NCI-H2227 treated with DMSO at 0.1 percent for 48 hours (cell line): ENCODE results near the gene APOO.
"Not testable (repeated sequence)": the region's sequence is repeated elsewhere in the genome, so short reads cannot be mapped to it uniquely, and the experiment has no call there.

ENCODE experiments used
- DNase-seq: peaks from one replicate; lab custom pipeline; 2025; lab: John Stamatoyannopoulos, UW

The APOO gene

GRCh38 chrX:23859238-23859637 is 48.5 kb downstream of the APOO start:
- DNase-seq: not testable (repeated sequence)

GRCh38 chrX:23857935-23858334 is 49.8 kb downstream of the APOO start:
- no peak for DNase-seq

- no peak for DNase-seq
Observed at GRCh38 chrX:23857363-23857762, 50.4 kb downstream of the APOO start.

DNA sequence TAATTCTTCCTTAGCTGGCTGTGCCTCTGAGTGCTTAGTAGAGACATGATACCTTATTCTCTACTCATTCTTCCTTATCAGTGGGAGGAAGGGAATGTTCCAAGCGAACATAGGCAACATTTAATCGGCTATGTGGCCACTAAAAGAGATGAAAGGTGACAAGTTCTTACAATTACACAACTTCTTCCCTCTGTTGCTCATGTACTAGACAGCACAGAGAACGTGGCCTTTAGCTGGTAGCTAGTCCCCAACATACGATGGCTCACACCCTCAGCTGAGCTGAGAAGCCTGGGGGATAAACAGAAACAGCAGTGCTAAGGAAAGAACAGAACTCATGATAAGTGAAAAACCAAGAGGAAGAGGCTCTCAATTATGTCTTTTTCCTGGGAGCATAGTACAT is 52.2 kb downstream of the APOO start:
- DNase-seq: no peak

GRCh38 chrX:23854945-23855344 is 52.8 kb downstream of the APOO start:
- no peak for DNase-seq

- DNase-seq: no peak
Observed at GRCh38 chrX:23854122-23854521, 53.6 kb downstream of the APOO start.

DNA sequence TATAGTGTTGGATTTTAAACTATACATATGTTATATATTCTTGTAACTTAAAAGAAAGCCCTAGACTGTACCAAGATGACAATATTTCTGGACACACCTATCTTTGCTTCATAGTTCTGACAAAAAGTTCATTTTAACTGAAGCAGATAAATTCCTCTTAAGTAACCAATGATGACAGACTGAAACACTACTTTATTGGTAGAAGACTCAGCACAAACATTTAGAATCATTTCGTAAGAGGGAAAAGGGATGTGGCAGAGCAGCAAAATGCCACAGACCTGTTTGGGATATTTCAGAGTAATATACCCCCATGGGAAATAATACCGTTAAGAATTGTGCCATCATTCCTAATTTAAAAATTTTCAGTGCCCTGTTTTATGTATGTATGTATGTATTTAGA is 56.2 kb downstream of the APOO start:
- no peak for DNase-seq

DNA sequence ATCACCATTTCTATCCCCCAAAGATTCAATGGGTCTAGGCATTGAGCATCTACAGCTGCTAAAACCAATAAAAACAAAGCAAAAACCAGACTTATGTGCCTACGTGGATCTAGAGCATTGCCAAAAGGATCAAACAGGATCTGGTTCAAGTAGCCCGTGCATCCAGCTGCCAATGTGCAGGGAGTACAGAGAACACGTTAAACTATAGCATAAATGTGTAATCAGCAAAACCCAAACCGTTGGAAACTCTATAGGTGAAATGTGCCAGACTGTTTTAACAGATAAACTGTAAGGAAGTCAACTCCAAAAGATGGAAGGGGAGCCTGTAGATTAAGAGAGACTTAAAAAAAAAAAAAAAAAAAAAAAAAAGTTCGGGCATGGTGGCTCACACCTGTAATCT is 58.5 kb downstream of the APOO start:
- DNase-seq: no peak

- no peak for DNase-seq
Observed at GRCh38 chrX:23845351-23845817, 62.4 kb downstream of the APOO start.

DNA sequence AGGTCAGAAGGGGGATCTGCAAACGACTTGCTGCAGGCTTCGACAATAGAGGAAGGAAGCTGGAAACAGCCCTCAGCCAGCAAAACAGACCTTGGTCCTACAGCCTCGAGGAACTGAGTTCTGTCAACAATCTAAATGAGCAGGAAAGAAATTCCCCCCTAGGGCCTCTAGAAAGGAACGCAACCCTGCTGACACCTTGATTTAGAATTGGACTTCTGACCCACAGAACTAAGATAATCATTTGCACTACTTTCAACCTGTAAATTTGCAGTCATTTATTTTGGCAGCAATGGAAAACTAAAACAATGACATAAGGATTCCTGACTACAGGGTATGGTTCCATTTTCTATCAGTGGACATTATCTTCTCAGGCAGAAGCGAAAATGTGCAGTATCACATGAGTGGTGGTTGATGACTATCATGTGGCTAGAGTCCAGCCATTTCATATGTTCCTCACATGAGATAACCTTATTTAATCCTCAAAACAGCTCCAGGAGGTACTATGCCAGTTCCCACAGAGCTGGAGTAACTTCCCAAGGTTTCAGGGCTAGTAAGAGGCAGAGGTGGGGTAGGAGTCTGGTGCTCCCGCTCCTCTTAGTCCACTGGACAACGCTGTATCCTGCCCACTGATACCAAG is 63.1 kb downstream of the APOO start:
- DNase-seq: no peak

- DNase-seq: no peak
Observed at GRCh38 chrX:23841847-23842522, 65.8 kb downstream of the APOO start.

DNA sequence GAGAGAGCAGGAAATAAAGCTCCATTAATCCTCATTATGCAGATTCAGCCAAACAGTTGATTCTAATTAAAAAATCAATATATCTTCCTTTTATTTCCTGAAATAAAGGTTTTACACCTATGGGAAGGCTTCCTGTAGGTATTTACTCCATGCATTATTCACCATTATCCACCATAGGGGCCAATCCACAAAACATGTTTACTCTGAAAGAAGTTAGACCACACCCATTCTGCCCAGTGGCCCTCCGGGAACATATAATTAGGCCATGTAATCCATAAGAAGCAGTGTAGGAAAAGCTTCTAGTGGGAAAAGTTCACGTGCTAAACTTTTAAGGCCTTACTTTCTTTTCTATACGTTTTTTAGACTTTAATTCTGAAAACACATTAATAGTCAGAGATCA is 67.1 kb downstream of the APOO start:
- peak; percentile 64 for DNase-seq

- no peak for DNase-seq
Observed at GRCh38 chrX:23838953-23839352, 68.8 kb downstream of the APOO start.

- no peak for DNase-seq
Observed at GRCh38 chrX:23832721-23833120, 75.0 kb downstream of the APOO start.

- no peak for DNase-seq
Observed at GRCh38 chrX:23828881-23829280, 78.9 kb downstream of the APOO start.

DNA sequence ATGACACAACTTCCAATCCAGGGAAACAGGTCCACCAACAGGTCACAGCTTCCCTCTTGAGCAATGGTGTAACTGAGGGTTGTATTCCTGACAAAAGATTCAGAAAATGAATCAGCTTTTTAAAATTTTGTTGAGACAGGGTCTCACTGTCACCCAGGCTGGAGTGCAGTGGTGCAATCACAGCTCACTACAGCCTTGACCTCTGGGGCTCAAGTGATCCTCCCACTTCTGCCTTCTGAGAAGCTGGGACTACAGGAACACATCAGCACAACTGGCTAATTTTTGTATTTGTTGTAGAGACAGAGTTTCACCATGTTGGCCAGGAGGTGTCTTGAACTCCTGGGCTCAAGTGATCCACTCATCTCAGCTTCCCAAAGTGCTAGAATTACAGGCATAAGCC is 81.1 kb downstream of the APOO start:
- DNase-seq: no peak

DNA sequence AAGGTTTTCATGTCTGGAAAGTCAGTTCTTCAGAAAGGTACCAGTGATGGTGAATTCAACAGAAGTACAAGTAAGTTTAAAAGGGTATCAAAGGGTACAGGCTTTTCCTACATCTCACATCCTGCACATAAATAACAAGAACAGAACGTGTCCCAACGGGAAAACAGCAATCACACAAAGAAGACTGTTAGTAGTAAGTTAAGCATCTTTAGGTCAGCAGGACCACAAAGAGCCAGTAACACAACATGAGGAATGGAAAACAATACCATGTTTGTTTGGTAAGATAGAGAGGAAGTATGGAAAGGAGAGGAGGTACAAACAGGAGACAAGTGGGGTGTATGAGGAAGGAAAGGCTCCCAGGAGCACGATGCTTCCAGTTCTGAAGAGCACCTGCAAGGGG is 81.5 kb downstream of the APOO start:
- no peak for DNase-seq

DNA sequence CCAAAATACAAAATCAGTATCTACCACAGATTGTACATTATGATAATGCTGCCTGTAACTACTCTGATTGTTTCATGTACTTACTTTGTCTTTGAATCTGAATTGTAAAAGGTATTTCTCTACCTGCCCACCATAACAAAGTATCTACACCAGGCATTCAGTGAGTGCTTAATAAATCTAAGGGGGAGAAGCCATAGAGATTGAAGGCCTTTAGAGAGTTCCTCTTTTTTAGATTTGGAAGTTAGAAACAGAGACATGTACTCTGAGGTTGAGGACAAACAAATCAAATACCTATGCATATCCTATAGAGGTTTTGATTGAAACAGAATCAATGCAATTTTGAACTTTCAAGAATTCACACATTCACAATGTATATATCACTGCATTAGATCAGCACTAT is 82.1 kb downstream of the APOO start:
- no peak for DNase-seq

- no peak for DNase-seq
Observed at GRCh38 chrX:23822841-23823240, 84.9 kb downstream of the APOO start.

GRCh38 chrX:23822397-23822796 is 85.3 kb downstream of the APOO start:
- DNase-seq: no peak

DNA sequence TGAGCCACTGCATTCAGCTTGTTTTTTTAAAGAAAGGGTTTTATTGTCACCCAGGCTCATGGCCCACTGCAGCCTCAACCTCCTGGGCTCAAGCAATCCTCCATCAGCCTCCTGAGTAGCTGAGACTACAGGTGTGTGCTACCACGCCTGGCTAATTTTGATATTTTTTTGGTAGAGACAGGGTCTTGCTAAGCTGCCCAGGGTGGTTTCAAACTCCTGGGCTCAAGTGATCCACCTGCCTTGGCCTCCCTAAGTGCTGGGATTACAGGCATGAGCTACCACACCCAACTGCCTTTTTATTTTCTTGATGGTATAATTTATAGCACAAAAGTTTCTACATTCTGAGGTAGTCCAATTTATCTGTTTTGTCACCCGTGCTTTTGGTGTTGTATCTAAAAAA is 85.9 kb downstream of the APOO start:
- DNase-seq: no peak

DNA sequence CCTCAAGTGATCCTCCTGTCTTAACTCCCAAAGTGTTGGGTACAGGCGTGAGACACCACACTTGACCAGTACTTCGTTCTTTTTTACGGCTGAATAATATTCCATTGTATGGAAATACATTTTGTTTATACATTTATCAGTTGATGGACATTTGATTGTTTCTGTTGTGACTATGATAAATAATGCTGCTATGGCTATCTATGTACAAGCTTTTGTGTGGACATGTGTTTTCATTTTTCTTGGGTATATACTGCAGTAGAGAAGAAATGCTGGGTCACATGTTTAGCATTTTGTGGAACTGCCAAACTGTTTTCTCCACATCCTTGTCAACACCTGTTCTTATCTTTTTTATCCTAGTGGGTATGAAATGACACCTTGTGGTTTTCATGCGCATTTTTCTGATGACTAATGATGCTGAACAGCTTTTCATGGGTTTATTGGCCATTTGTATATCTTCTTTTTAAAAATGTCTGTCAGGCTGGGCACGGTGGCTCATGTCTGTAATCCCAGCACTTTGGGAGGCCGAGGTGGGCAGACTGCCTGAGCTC is 87.4 kb downstream of the APOO start:
- no peak for DNase-seq

- no peak for DNase-seq
Observed at GRCh38 chrX:23819385-23820234, 88.1 kb downstream of the APOO start.
